Activated CD8-positive, alpha-beta memory T cell treated with anti-CD3 and anti-CD28 coated beads, Interleukin-2, amount 50 U/mL, for 24 hours (primary cell): Measurements from ENCODE around the gene RYR3.
"Not testable (repeated sequence)": the region's sequence is repeated elsewhere in the genome, so short reads cannot be mapped to it uniquely, and the experiment has no call there.

Experiments used
- DNase-seq: peaks from one replicate; pipeline ENCODE4 v3.0.0-alpha.2; 2020; ENCODE audit errors: extremely low read depth

RYR3 gene

DNA sequence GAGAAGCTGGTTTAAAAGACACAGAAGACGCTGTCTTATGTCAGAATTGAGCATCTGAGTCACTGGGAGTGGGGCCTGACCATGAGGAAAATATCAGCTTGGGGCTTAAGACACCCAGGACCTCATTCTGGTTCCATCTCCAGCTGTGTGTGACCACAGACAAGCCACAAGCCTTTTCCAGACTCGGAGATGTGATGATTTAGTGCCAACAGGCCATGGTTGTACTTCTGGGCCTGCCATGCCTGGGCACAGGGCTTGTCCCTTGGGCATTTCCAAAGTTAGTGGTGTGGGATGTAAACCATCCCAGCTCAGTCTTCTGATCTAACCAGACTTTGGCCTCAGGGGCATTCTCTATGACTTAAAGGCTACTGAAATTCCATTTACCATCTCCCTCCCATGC, 269.8 kb downstream of the RYR3 start:
- no peak for DNase-seq

DNA sequence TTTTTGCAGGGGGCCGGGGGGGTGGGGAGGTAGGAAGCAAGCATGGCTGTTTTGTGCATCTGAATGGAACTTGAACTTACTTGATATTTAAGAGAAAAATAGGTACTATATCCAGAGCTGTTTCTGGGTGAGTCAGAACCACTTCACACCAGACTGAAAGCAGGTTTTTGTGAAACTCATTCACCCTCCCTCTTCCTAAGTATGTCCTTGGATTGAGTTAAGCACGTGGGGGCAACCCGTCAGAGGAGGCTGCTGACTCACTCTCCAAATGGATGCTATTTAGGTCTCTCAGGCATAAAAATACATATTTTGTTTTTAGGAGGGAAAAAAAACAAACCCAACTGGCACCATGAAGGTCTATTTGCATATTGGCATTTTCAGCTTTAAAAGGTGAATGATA, 270.3 kb downstream of the RYR3 start:
- no peak for DNase-seq

DNA sequence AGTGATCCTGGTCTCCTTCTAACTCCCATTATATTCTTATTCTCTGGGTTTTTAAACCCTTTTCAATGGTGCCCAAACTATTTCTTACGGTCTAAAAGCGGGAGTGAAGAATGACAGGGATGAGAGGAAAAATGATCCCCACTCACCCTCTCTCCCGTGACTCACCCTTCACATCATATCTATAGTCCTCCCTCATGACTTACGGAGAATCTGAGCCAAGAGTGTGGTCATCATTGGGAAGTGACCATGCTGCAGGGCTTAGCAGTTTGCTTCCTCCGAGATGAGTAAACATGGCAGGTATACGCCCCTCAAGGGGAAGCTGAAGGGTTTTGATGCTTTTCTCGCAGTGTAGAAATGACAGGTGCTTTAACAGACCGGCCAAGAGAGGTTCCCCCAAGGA, 274.0 kb downstream of the RYR3 start:
- DNase-seq = no peak

DNA sequence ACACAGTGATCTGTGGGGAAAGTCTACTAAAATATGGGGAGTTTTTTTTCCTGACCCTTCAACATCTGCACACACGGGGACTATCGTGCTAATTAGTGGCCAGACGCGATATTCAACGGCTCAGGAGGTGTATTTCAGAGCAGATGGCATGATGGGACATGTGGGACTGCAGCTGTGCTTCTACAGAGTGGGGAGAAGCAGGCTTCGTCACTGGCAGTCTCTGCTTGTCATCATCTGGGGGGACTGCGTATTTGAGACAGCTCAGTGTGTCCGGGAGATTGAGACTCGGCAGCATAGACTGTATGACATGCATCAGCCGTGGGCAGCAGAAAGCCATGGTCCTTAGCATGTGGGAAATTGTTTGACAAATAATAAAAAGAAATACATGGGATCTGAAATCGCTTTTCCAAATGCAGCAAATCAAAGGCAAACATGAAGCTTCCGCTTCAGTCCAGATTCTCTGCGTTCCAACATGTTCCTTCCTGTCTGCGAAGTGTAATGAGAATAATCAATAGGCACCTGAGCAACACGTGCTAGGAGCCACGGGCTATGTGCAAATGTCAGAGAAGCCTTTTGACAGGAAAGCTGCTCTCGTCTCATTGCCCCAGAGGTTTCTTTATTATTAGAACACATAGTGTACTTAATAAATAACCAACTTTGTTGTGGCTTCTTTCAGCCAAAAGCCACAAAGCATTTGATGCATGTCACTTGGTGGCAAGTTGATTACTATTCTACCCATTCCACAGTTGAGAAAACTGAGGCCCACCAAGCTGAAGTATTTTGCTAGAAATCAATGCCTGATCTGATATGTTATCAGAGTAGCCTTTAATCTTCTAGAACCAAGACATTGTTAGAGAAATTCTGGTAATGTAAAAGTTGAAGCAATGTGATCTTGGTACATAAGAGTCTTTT, 276.3 kb downstream of the RYR3 start:
- no peak for DNase-seq

DNA sequence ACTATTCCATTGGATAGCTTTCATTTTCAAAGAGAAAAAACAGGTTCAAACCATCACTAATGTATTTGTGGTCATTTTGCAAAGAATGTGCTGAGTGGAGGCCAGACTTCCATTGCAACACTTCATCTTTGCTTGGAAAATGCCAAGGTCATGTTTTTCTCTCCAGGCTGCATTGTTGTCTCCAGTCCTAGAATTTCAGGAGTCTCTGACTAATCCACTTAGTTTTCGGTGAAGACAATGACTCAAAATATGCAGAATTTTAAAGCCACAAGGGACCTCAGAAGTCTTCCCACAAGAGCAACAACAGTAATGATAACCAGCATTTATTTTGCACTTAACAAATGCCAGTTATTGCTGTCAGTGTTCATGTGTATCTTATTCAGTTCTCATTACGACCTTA, 277.0 kb downstream of the RYR3 start:
- DNase-seq = no peak

DNA sequence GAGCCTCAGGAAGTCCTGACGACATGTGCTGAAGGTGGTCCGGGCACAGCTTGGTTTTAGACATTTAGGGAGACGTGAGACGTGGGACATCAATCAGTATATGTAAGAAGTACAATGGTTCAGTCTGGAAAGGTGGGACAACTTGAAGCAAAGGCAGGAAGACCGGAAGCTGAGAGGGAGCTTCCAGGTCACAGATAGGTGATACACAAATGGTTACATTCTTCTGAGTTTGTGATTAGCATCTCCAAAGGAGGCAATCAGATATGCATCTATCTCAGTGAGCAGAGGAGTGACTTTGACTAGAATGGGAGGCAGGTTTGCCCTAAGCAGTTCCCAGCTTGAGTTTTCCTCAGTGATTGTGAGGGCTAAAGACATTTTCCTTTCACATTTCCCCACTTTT, 282.1 kb downstream of the RYR3 start:
- no peak for DNase-seq

DNA sequence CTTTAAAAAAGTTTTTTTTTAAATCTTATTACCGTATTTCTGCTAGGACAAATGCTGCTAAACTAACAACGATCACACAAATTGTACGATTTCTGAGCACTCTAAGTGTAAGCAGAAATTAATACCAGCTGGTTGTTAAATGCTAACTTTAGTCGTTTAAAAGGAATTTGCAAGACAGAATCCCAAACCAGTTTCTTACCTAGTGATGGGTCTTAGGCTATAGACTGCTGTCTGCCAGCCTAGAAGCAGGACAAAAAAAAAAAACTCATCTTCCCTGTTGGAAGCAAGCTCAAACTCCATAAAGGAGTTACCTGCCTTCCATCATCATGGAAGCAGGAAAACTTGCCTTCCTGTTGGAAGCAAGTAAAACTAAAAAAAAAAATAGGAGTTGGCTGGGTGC, 287.6 kb downstream of the RYR3 start:
- not testable (repeated sequence) for DNase-seq

DNA sequence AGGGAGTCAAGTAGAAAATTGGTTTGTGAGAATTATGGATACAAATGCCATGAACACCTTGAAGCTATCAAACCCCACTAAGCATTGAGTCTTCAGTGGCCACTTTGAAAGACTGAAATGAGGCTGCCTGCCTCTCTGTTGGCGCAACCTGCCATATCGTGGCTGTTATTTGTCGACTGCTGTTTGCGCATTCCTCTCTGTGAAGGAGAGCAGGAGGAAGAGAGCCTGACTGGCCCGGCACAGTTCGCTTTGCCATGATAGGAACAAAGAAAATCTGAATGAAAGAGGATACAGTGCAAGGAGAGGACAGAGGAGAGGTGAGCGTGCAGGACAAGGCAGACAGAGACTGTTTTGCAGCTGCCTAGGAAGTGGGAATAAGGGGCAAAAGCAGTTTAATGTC, 289.4 kb downstream of the RYR3 start:
- no peak for DNase-seq

DNA sequence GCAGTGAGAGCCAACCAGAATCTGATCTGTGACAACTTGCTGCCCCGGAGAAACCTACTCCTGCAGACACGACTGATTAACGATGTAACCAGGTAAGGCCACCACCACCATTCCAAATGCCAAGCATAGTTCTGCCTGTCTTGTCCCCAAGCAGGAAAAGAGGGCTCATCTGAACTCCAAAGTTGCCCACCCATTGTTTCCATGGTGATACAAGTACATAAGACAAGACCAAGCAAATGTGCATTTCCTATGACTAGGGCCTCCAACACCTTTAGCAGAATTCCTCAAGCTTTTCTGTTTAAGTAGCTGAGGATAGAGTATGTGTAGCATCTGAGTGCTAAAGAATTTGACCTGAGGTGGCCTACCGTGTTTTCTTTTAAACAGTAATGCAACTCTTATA, 290.7 kb downstream of the RYR3 start:
- no peak for DNase-seq

DNA sequence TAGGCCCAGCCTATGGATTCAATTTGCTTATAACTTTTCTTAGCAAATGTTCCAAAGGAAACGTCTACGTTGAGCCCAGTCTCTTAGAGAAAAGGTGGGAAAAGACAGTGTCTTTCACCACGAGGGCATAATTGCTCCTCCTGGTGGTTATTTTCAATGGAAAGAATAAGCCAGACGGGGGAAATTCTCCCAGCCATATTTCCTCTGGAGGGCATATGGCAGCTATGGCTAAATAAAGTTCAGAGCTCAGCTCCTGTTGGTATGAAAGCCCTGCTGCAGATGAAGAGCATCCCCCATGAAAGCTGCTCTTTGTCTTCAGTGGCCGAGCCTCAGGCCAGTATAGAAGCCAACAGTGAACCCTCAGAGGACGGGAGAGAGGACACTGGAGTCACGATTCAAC, 297.9 kb downstream of the RYR3 start:
- no peak for DNase-seq

DNA sequence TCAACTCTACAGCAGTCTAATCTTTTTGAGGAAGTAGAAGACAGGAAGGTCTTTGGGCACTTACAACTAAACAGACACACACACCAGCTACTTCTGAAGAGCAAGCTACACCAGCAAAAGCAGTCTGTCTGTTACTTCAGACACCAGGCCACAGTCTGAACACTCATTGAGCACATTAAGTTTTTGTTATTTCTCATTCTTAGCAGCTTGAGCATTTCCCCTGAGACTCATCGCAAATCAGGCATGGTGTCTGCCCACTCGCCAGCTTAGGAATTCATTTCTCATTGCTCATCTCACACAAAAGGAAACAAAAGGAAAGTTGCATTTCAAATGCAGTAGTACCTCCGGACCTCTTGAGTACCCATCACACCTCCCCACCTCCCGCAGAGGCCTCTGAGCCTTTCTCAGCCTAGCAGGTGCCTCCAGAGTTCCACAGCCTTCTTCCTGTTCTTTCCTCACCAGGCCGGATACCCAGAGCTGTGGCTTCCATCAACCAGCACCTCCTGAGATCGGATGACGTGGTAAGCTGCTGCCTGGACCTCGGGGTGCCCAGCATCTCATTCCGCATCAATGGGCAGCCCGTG, 302.0 kb downstream of the RYR3 start:
- DNase-seq = no peak

DNA sequence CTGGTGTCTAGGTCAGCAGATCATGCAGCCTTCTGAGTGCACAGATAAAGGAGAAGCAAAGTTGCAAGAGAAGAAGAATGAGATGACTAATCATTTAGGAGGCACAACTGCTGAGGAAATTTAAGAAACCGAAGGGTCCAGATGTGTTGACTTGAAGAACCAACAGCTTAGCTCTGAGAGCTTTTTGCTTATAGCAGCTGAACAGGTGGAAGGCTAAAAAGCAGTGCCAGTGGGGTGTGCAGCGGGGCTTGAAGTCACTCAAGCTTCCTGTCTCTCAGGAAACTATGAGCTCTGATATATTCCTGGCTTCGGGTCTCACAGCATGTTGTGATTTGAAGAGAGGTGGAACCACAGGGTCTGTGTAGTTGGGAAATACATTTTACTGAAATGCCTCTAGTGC, 305.7 kb downstream of the RYR3 start:
- DNase-seq = no peak

DNA sequence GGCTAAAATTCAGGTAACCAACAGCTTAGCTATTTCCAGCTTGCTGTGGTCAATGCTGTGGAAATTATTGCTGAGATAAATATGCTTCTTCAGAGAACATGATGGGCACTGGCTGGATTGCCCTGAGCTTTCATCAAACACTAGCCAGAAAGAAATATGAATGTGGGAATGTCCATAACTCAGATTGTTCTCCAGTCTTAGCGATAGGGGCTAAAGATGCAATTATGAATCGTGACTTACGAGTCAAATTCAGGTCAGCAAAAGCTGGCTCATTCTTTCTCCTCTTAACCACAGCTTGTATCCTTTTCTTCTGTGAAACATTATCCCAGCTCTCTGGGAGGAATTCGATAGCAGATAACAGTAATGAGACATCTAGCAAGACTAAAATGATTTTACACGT, 307.6 kb downstream of the RYR3 start:
- DNase-seq = no peak

DNA sequence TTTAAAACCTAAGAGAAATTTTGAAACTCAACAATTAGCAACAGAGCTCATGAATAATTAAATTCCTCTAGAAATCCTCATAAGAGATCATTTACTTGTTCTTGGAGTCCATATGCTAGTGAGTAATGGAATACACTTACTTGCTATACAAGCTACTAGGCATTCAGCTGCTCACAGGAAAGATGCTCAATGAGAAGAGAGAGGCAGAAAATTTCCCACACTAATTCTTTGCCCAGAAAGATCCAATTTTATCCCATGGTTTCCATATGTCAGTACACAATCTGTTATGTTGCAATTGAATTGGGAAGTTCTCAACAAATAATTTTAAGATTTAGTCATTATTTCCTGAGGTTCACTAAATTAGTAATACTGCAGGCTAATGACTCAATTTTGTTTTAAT, 310.4 kb downstream of the RYR3 start:
- no peak for DNase-seq

DNA sequence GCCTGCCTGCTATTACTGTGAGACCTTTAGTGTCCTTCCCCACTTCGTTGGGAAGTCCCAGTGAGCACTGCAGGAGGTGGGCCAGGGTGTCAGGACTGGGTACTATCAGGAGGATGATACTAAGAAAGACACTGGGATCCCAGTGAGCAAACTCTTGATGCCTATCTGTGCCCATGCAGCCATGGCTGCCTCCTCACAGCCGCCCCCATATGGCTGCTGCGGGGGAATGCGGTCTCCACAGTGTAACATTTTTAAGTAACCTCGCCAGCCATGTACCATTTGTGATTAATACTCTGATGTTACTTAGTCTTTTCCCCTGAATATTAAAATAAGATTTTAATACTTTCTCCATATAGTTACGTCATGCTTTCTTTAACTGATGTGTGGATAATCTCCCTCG, 312.2 kb downstream of the RYR3 start:
- DNase-seq = no peak

DNA sequence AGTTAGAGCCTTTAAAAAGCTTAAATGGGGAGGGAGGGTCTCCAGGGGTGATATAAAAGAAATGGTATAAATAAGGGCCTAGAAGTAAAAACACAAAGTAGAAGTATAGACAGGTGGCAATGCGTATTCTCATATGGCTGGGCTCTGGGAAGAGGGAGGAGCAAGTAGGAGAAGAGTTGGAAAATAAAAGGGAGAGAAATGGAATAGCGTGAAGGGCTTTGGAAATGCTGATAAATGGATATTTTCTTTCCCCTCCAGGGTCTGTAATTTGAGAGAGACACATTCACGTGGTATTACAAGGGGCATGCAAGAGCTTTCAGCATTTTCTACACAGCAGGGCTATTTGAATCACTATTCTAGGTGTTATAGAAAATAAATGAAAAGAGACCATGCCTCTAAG, 313.7 kb downstream of the RYR3 start:
- DNase-seq = no peak

DNA sequence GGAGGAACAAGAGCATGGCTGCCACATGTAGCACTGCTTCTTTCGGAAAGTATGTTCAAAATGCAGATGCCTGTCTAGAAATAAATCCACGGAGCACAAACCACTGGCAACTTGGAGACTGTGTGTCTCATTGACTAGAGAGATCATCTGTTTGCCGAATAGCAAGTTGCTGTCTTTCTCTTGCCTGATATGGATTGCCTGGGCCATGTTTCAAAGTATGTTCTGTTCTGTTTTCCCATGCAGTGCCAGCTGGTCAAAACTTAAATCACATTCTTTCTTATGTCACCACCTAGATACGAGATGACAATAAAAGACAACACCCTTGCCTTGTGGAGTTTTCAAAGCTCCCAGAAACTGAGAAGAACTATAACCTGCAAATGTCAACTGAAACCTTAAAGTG, 318.9 kb downstream of the RYR3 start:
- no peak for DNase-seq

DNA sequence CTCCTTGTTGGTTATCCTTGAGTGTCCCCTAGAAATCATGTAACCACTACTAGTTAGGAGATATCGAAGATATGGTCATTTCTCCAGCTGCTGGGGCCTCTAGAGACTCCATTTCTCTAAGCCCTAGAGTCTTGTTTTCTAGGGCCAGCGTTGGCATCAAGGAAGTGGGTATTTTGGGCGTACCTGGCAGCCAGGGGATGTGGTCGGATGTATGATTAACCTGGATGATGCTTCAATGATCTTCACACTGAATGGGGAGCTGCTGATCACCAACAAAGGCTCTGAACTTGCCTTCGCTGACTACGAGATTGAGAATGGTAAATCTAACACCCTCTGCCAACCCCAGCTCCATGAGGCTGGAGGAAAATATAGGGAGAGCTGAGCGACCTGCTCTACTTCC, 325.5 kb downstream of the RYR3 start:
- no peak for DNase-seq

DNA sequence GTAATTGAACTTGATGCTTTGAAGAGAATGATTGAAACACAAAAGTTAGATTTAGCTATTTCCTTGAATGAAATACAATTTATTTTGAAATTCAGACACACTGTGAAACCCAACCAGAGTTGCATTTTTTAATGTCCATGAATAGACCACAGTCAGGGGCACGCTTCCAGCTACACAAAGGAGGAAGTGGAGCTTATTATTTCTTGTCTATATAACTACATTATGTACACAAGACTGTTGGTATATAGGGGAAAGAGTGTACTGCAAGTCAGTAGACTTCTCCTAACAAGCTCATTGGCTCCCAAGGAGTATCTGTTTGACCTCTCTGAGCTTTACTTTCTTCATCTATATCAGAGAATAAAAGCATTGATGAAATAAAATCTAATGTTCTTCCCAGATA, 326.2 kb downstream of the RYR3 start:
- no peak for DNase-seq

DNA sequence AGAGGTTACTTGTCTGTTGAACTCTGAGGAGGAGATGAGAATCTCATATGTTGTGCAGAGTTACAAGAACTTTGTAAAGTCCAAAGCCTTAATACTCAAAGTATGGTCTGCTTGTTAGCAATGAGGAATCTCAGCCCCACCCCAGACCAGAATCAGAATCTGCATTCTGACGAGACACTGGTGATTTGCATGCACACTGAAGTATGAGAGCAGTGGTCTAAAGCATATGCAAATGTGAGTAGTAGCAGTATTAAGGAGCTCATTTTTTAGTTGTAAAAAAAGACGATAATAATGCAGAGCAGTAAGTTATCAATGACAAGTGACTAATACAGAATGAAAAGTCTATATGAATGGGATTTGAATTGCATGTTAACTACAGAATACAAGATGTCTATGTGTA, 327.7 kb downstream of the RYR3 start:
- DNase-seq = no peak

DNA sequence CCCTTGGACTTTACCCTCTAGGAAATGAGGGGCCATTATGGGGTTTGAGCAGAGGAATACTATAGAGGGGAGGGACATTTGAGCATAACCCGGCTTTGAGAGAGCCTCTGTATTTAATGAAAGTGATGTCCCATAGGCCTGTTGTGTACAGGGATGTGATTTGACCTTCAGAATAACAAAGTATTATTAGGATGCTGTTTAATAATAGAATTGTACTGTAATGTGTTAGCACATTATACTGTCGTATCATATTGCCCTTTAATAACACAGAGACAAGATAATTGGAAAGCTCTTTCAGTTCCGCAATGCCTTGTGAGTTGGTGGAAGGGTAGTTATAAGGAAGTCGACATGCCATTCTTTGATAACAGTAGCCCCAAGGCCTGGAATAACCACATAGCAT, 328.3 kb downstream of the RYR3 start:
- DNase-seq = no peak

DNA sequence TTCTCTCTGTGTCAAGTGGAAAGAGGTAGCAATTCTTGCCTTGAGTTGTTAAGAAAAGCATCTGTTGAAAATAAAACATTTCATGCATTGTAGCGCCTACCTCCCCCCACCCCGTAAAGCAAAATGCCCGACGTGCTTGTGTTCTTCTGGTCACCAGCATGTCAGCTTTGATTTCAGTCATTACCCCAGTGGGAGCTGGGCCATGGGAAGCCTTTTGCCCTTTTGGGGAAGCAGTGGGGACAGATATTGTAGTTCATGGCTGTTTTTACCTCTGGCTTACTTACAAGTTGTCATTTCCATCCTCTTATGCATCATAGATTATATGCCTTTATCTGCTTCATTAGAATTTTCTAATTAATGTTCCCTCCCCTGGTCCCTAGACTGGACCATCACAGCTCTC, 328.7 kb downstream of the RYR3 start:
- no peak for DNase-seq

DNA sequence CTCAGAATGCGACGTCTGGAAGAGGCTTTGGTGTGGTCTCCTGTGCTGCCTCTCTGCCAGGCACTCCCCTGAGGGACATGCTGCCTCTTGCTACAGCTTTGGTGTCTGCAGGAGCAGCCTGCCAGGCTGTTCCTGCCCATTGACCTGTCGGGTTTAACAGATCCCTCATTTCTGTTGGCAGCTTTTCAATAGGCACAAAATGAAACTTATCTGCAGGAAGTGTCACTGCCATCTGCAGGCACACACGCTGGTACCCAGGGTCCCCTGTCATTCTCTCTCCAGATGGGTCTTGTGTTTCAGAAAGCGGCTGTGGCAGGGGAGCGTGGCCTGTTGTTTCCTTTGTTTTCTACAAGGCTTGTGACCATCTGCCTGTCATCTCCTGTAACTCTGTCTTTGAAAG, 329.2 kb downstream of the RYR3 start:
- DNase-seq = no peak

DNA sequence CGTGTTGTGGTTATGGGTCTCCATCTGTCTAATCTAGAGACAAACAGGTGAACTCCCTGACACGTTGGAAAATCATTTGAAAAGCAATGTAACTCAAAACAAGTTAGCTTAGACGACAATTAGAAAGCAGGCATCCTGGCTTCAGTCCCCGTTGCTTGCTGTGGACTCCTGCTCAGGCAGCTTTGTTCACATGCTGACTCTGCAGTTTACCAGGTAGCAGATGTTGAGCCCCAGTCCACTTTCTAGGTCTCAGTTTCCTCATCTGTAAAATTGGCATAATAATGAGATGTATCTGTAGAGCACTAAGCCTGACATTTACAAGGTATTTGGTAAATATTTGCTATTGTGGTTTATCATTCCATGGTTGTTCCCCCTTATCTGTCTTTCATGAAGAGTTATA, 330.3 kb downstream of the RYR3 start:
- no peak for DNase-seq
